Pancreas (tissue), 10 donors: ENCODE data around the gene BCAS3. TPM values are rescaled to one million over a fixed set of nuclear protein-coding genes. Genes with fewer than 3 reads are reported as not detected.

Source experiments
- ATAC-seq, 4 donors: fragments of 200-7000 bp; cut with Tn5 transposase; one replicate each; pipeline versions ENCODE4 v1.8.0 to v1.9.1; 2020; ENCODE audit warnings: mild to moderate bottlenecking in 4 of 4, moderate library complexity in 4 of 4
- DNase-seq, 6 donors: peaks; one replicate each; pipeline ENCODE4 v3.0.0-alpha.2; 2020
- FAIRE-seq: peaks from 2 replicates; lab custom pipeline; 2012; peaks lifted over from hg19 to GRCh38; lab: Jason Lieb, UNC
- H3K27ac ChIP-seq, 4 donors: fragments of 200-600 bp; sonication (generic); 1 replicate in 3 of 4; 2 replicates in 1 of 4; pipeline versions ENCODE4 v1.5.0 to v1.8.0; 2020
- H3K27me3 ChIP-seq, 4 donors: fragments of 200-600 bp; one replicate each; pipeline ENCODE4 v1.8.0; 2021
- H3K36me3 ChIP-seq, 3 donors: fragments of 200-600 bp; sonication (generic) in 1 of 3; one replicate each; pipeline versions ENCODE4 v1.5.0 to v1.8.0; 2020 to 2021
- H3K4me1 ChIP-seq, 3 donors: fragments of 200-600 bp; one replicate each; pipeline ENCODE4 v1.8.0; 2021
- H3K4me3 ChIP-seq, 4 donors: fragments of 200-600 bp; sonication (generic) in 2 of 4; one replicate each; pipeline versions ENCODE4 v1.5.0 to v1.8.0; 2020 to 2021
- H3K9me3 ChIP-seq, 4 donors: fragments of 200-600 bp; one replicate each; pipeline ENCODE4 v1.8.0; 2021
- CTCF ChIP-seq, 4 donors: fragments of 200-600 bp; sonication (generic) in 3 of 4; IDR thresholded peaks; one replicate each; pipeline versions ENCODE4 v1.5.0 to v1.8.0; 2021; ENCODE audit warnings: antibody characterized with exemption in 4 of 4
- WGBS, 2 donors: extraction: QIAGEN DNeasy Blood & Tissue Kit; methylation state at CpG; one replicate each; pipeline ENCODE4 v1.1.7; 2013; 5-methylcytosine and 5-hydroxymethylcytosine counted together
- intact Hi-C, 3 donors: fragments of 100-400 bp; cut with DNase I; formaldehyde crosslinking; loops; one replicate each; pipeline versions ENCODE4 v1.11.1 to v1.14.2; 2022
- polyA plus RNA-seq, 2 donors: library from polyadenylated mRNA; stranded (reverse); fragments of 200-250 nt; gene quantifications; one replicate each; pipeline ENCODE4 v1.2.3, GENCODE V29; 2013
- total RNA-seq, 6 donors: library from RNA; stranded (reverse); fragmentation: NEBNext Ultra II Directional in 4 of 6; extraction: Animal tissue kit (Norgen Biotek cat#: 25700) in 4 of 6; gene quantifications; one replicate each; pipeline versions ENCODE4 v1.2.1 to v1.2.4, GENCODE V29; 2021 to 2023
- donor health status: healthy with polysubstance abuse.
- donor health status: DM: no; HTN: no; CAD: no; lungs with moderate emphysema.
- donor health status: DM: no; HTN: no; CAD: no.
- donor health status: control.
- donor health status: control.
- donor health status: Bipolar disorder and iron deficiency.
- donor health status: DM: yes; HTN: yes; CAD: no.
- donor health status: DM: no; HTN: no; CAD: no.
- donor health status: DM: no; HTN: no; CAD: no.
- donor health status: DM: yes; HTN: yes; CAD: no.

Gene BCAS3
- total and polyA plus RNA-seq, 8 donors: 4.6 to 27.7 (median 13.2) TPM

GRCh38 chr17:61337290-61337689 lies 659.6 kb downstream of the BCAS3 start:
- 66 to 67% methylated on average over 6 of the region's 6 CpGs for WGBS, 2 donors
- H3K9me3 ChIP-seq: no peaks in the 10 kb centered on the region
- H3K27ac ChIP-seq: no peak overlapping the region
- H3K4me3 ChIP-seq: no peak overlapping the region
- no peak for TF ChIP-seq CTCF (IDR thresholded peaks at IDR 0.05)
- peaks cover 7 to 15% (median 10%) of the 10 kb centered on the region in 3 donors for H3K4me1 ChIP-seq
- no peak for DNase-seq
- peaks cover 0 to 22% (median 0%) of the 10 kb centered on the region in 4 donors for H3K27me3 ChIP-seq
- H3K36me3 ChIP-seq: no peaks in the 10 kb centered on the region
- no peak for FAIRE-seq
- intact Hi-C loops: no loop called here
- ATAC-seq: no peak

GRCh38 chr17:61338000-61338798 lies 660.5 kb downstream of the BCAS3 start:
- Histone ChIP-seq H3K27ac (no peak overlapping the region), H3K4me3 (no peak overlapping the region), H3K9me3 (no peaks in the 10 kb centered on the region), H3K27me3 (peaks cover 0 to 22% (median 0%) of the 10 kb centered on the region in 4 donors), H3K4me1 (peaks cover 7 to 15% (median 10%) of the 10 kb centered on the region in 3 donors), H3K36me3 (no peaks in the 10 kb centered on the region)
- intact Hi-C loops: no loop called here
- DNase-seq (no peak), ATAC-seq (no peak), FAIRE-seq (no peak)
- 78 to 79% methylated on average over 12 of the region's 12 CpGs for WGBS, 2 donors
- no peak for TF ChIP-seq CTCF (IDR thresholded peaks at IDR 0.05)

GRCh38 chr17:61338874-61339478 lies 661.3 kb downstream of the BCAS3 start:
- intact Hi-C loops: no loop called here
- H3K27ac ChIP-seq: no peak overlapping the region
- no peak for FAIRE-seq

GRCh38 chr17:61340431-61341209 lies 663.0 kb downstream of the BCAS3 start:
- H3K27ac ChIP-seq: no peak overlapping the region
- peaks cover 0 to 22% (median 0%) of the 10 kb centered on the region in 4 donors for H3K27me3 ChIP-seq
- no peak for TF ChIP-seq CTCF (IDR thresholded peaks at IDR 0.05)
- DNase-seq: no peak
- intact Hi-C loops: no loop called here
- WGBS, 2 donors: 95 to 97% methylated on average over 13 of the region's 13 CpGs
- H3K4me3 ChIP-seq: no peak overlapping the region
- no peaks in the 10 kb centered on the region for H3K36me3 ChIP-seq
- FAIRE-seq: no peak
- no peak for ATAC-seq
- peaks cover 6 to 11% (median 8%) of the 10 kb centered on the region in 3 donors for H3K4me1 ChIP-seq
- H3K9me3 ChIP-seq: no peaks in the 10 kb centered on the region

More at GRCh38 chr17:61338874-61339478, 661.3 kb downstream of the BCAS3 start:
- Histone ChIP-seq H3K9me3 (no peaks in the 10 kb centered on the region), H3K4me1 (peaks cover 7 to 15% (median 10%) of the 10 kb centered on the region in 3 donors), H3K36me3 (no peaks in the 10 kb centered on the region), H3K4me3 (no peak overlapping the region), H3K27me3 (peaks cover 0 to 22% (median 0%) of the 10 kb centered on the region in 4 donors)
- ATAC-seq (no peak), DNase-seq (no peak)
- 91 to 94% methylated on average over 5 of the region's 5 CpGs for WGBS, 2 donors
- TF ChIP-seq CTCF (IDR thresholded peaks at IDR 0.05): no peak
